ENCODE results near the gene RALGPS1.
A peak's percentile ranks its signal among the peaks of the same experiment; 100 is the strongest.

The RALGPS1 gene

DNA sequence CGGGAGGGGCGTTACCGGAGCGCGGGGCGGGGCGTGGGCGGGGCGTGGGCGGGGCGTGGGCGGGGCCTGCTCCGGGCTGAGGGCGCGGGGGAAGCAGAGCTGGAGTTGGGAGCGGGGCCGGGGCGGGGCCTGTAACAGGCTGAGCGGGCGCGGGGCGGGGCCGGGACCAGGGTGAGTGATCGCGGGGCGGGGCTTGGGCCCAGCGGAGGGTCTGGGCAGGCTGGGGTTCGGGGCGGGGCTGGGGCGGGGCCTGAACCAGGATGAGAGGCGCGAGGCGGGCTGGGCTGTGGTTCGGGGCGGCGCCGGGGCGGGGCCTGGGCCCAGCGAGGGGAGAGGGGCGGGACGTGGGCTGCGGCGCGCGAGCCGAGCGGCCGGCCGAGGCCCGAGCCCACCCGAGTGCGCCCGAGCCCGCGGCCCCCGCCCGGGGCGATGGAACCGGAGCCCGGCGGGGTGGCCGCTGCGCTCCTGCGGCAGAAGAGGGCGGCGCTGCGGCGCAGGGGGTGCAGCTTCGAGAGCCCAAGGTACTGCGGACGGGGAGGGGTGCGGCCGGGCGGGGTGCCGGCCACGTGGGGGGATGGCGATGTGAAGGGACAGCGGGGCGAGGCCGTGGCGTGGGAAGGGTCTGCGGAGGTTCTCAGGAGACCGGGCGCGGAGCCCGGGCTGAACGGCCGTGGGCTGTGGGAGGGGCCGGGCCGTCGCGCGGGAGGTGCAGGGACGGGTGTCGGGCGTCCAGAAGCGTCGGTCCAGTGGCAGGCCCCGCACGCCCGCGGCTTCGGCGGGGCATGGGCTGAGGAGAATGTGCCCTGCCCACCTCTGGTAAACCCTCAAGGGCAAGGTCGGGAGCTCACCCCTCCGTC lies 310.5 kb downstream of the RALGPS1 start:
- TF ChIP-seq, protein P1, sequence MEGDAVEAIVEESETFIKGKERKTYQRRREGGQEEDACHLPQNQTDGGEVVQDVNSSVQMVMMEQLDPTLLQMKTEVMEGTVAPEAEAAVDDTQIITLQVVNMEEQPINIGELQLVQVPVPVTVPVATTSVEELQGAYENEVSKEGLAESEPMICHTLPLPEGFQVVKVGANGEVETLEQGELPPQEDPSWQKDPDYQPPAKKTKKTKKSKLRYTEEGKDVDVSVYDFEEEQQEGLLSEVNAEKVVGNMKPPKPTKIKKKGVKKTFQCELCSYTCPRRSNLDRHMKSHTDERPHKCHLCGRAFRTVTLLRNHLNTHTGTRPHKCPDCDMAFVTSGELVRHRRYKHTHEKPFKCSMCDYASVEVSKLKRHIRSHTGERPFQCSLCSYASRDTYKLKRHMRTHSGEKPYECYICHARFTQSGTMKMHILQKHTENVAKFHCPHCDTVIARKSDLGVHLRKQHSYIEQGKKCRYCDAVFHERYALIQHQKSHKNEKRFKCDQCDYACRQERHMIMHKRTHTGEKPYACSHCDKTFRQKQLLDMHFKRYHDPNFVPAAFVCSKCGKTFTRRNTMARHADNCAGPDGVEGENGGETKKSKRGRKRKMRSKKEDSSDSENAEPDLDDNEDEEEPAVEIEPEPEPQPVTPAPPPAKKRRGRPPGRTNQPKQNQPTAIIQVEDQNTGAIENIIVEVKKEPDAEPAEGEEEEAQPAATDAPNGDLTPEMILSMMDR (IDR thresholded peaks at IDR 0.05; ENCODE audit: low read depth, low read length), result no peak
- H3K4me3 ChIP-seq (ENCODE audit: low read depth, low read length), result peak overlapping the region; percentile 60

DNA sequence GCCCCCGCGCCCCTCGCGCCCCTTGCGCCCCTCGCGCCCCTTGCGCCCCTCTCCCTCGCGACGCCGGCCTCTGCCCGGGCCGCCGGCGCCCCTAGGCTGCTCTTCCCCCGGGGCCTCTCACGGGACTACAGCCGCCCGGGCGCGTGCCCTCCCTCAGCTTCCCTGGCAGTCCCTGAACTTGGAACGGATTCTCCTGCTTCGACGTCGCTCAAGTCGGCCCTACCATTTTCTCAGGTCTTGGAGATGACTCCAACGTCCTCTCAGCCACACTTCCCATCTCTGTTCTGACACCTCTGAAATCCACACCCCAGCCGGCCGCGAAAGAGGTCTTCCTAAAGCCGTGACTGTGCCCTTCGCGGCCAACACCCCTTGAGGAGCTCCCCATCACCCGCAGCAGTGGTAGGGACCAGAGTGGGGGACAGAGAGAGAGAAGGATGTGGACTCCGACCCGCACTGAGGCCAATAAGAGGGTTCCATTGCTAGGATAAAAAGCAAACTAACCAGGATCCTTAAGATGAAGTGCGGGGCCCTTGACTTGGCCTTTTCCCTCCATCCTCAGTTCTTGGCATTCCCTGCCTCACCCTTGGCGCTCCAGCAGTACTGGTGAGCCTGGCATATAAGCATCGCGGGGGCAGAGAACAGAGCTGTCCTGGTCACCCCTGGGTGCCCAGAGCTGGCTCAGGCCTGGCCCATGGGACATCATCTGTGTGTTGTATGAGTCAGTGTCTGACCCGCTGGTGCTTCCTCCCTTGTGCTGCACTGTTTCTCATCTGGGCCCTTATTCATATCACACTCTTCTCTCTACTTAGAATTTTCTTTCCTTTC lies 311.4 kb downstream of the RALGPS1 start:
- no peak overlapping the region for H3K4me3 ChIP-seq (ENCODE audit: low read depth, low read length)
- TF ChIP-seq, protein P1 (IDR thresholded peaks at IDR 0.05; ENCODE audit: low read depth, low read length), result no peak

DNA sequence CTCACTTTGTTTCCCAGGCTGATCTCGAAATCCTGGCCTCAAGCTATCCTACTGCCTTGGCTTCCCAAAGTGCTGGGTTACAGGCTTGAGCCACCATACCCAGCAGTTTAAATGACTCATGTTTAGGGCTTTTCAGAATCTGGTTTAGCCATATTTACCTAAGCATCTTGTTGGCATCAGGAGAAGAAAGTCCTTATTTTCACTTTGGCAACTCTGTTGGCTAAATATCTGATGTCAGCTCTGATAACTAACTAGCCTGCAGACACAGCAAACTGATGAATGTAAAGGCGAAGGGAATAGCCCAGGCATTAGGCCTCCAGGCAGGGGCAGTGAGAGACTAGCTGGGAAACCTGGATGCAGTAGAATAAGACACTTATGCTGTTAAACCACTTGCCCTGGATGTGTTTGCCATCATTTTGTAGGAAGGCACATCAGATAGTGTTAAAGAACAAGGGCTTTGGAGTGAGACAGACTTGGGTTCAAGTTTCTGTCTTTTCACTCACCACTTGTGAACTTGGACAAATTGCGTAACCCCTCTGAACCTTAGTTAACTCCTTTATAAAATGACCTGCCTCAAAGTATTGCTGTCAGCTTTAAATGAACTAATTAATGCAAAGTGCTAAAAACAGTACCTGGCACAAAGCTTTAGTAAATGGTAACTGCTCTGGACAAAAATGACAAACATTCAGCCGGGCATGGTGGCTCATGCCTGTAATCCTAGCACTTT lies 315.3 kb downstream of the RALGPS1 start:
- no peak overlapping the region for H3K4me3 ChIP-seq (ENCODE audit: low read depth, low read length)
- TF ChIP-seq, protein P1 (IDR thresholded peaks at IDR 0.05; ENCODE audit: low read depth, low read length), result no peak

DNA sequence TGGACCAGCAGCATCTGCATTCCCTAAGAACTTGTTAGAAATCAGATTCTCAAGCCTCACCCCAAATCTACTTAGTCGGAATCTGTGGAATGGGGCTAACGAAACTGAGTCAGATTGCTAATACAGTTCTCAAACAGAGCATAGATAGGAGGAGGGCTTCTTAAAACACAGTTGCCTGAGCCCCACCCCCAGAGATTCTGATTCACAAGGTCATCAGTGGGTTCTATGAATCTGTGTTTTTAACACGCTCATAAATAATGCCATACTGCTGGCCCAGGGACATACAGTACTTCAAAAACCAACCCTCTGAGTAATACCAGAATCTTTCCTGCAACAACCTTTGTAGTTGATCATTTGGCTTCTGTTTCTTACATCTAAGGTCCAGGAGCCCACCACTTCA lies 317.1 kb downstream of the RALGPS1 start:
- H3K4me3 ChIP-seq (ENCODE audit: low read depth, low read length), result no peak overlapping the region
- TF ChIP-seq, protein P1 (IDR thresholded peaks at IDR 0.05; ENCODE audit: low read depth, low read length), result no peak

DNA sequence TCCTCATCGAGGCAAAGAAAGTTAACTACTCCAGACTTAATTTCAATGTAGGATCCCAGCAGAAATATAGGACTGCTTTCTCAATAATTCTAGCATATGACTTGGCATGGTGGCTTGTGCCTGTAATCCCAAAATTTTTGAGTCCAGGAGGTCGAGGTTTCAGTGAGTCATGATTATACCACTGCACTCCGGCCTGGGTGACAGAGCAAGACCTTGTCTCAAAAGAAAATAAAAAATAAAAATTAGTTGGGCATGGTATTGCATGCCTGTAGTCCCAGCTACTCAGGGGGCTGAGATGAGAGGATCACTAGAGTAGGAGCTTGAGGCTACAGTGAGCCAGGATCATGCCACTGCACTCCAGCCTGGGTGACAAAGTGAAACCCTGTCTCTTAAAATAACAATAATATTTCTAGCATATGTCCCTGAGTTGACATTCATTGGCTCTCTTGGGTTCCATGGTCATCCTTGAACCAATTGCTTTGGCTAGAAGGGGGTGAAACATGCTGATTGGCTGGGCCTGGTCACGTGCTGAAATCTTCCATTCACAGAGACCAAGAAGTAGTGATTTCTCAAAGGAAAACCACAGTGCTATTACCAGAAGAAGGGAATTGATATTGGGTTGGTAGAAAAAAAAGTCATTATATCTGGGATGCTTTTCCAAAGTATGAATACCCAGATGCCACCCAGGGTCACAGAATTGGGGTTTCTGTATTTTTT lies 318.4 kb downstream of the RALGPS1 start:
- no peak overlapping the region for H3K4me3 ChIP-seq (ENCODE audit: low read depth, low read length)
- TF ChIP-seq, protein P1 (IDR thresholded peaks at IDR 0.05; ENCODE audit: low read depth, low read length), result no peak

DNA sequence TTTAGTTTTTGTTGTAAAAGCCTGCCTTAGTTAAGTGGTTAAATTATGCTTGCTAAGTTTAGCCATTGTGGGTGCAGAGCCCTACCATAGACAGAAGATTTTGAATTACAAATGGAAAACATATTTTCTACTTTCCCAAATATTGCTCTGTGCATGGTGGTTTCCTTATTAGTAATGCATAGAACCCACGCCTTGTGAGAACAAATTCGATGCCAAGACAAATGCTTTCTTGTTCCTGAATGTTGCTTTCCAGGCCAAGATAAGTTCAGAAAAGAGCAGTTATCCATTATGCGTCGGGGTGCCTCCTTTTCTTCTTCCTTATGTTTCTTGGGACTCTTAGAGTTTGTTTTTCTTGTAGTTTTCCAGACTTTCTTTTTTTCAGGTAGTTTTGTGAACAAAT lies 319.0 kb downstream of the RALGPS1 start:
- TF ChIP-seq, protein P1 (IDR thresholded peaks at IDR 0.05; ENCODE audit: low read depth, low read length), result no peak
- H3K4me3 ChIP-seq (ENCODE audit: low read depth, low read length), result no peak overlapping the region

Measured in WI38 (cell line).